Peyer's patch (tissue), 4 donors: ENCODE data around the gene FGGY.

ENCODE experiments used
- POLR2A ChIP-seq, 2 donors: fragments of 450-650 bp; IDR thresholded peaks; one replicate each; pipeline ENCODE4 v1.5.1; 2017; ENCODE audit warnings: antibody characterized with exemption in 2 of 2, mild to moderate bottlenecking in 2 of 2, moderate library complexity in 2 of 2
- TF ChIP-seq, protein P1 (sequence below), 6 experiments: fragments of 450-650 bp in 4 of 6; fragments of 200-600 bp in 2 of 6; sonication (generic) in 1 of 6; IDR thresholded peaks; one replicate each; pipeline ENCODE4 v1.5.1; 2017 to 2019; ENCODE audit warnings: antibody characterized with exemption in 6 of 6, mild to moderate bottlenecking in 3 of 6, moderate library complexity in 1 of 6

DNA sequence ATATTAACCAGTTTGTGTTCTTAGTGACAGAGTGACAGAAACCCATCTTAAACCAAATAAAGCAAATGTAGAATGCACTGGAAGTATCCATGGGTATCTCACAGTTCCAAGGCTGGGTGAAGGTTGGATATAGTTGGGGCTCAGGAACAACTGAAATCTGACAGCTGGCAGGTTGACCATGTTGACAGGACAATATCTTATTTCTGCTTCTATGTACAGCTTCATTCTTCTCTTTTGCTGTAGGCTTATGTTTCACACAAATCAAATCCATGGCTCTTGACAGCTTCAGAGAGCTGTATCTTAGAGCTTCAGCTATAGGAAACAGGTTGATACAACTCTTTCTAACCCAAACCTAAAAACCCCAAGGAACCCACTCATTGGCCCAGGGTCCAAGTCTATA, 34.3 kb upstream of the FGGY start:
- TF ChIP-seq, protein P1, sequence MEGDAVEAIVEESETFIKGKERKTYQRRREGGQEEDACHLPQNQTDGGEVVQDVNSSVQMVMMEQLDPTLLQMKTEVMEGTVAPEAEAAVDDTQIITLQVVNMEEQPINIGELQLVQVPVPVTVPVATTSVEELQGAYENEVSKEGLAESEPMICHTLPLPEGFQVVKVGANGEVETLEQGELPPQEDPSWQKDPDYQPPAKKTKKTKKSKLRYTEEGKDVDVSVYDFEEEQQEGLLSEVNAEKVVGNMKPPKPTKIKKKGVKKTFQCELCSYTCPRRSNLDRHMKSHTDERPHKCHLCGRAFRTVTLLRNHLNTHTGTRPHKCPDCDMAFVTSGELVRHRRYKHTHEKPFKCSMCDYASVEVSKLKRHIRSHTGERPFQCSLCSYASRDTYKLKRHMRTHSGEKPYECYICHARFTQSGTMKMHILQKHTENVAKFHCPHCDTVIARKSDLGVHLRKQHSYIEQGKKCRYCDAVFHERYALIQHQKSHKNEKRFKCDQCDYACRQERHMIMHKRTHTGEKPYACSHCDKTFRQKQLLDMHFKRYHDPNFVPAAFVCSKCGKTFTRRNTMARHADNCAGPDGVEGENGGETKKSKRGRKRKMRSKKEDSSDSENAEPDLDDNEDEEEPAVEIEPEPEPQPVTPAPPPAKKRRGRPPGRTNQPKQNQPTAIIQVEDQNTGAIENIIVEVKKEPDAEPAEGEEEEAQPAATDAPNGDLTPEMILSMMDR (IDR thresholded peaks at IDR 0.05) = no peak
- no peak for TF ChIP-seq POLR2A (IDR thresholded peaks at IDR 0.05)
